Smooth muscle cell (in vitro differentiated cells): ENCODE results near the gene CDO1. TPM values are rescaled to one million over a fixed set of nuclear protein-coding genes. Genes with fewer than 3 reads are reported as not detected.
"Not testable (repeated sequence)": the region's sequence is repeated elsewhere in the genome, so short reads cannot be mapped to it uniquely, and the experiment has no call there.

Experiments
- DNase-seq: peaks from one replicate; lab custom pipeline; 2025; ENCODE audit not compliant: unreplicated experiment; lab: John Stamatoyannopoulos, UW
- H2AFZ ChIP-seq: fragments of 200-600 bp; sonication (generic); 2 replicates; pipeline ENCODE4 v1.6.0; 2016; ENCODE audit warnings: antibody characterized with exemption, low read depth, mild to moderate bottlenecking
- H3F3A ChIP-seq: fragments of 200-600 bp; sonication (generic); 2 replicates; pipeline ENCODE4 v1.6.0; 2017; ENCODE audit warnings: antibody characterized with exemption, low read depth
- H3K27ac ChIP-seq: fragments of 200-600 bp; sonication (generic); 2 replicates; pipeline ENCODE4 v1.5.1; 2016; ENCODE audit warnings: low read depth, mild to moderate bottlenecking
- H3K27me3 ChIP-seq: fragments of 200-600 bp; sonication (generic); 2 replicates; pipeline ENCODE4 v1.6.1; 2016; ENCODE audit warnings: low read depth, mild to moderate bottlenecking
- H3K36me3 ChIP-seq: fragments of 200-600 bp; sonication (generic); 2 replicates; pipeline ENCODE4 v1.5.1; 2016; ENCODE audit warnings: low read depth
- H3K4me1 ChIP-seq: fragments of 200-600 bp; sonication (generic); 2 replicates; pipeline ENCODE4 v1.5.1; 2016; ENCODE audit warnings: low read depth
- H3K4me2 ChIP-seq: fragments of 200-600 bp; sonication (generic); 2 replicates; pipeline ENCODE4 v1.6.0; 2016; ENCODE audit warnings: mild to moderate bottlenecking
- H3K4me3 ChIP-seq: fragments of 200-600 bp; sonication (generic); 2 replicates; pipeline ENCODE4 v1.5.1; 2016; ENCODE audit warnings: mild to moderate bottlenecking
- H3K79me2 ChIP-seq: fragments of 200-600 bp; sonication (generic); 2 replicates; pipeline ENCODE4 v1.6.0; 2016; ENCODE audit warnings: low read depth, mild to moderate bottlenecking
- H3K9ac ChIP-seq: fragments of 200-600 bp; sonication (generic); 2 replicates; pipeline ENCODE4 v1.6.0; 2016; ENCODE audit warnings: low read depth
- H3K9me3 ChIP-seq: fragments of 200-600 bp; sonication (generic); replicated peaks from 2 replicates; pipeline ENCODE4 v1.5.1; 2016; ENCODE audit warnings: low read depth
- H4K20me1 ChIP-seq: fragments of 200-600 bp; sonication (generic); 2 replicates; pipeline ENCODE4 v1.6.0; 2016; ENCODE audit warnings: low read depth
- CTCF ChIP-seq: fragments of 200-600 bp; sonication (generic); IDR thresholded peaks from 2 replicates; pipeline ENCODE4 v1.5.1; 2017; ENCODE audit warnings: borderline replicate concordance, mild to moderate bottlenecking, antibody characterized with exemption; ENCODE audit not compliant: insufficient read depth, poor library complexity, severe bottlenecking
- whole genome bisulfite sequencing: methylation state at CpG from one replicate; pipeline ENCODE4 v1.1.7; 2016; ENCODE audit warnings: low lambda C conversion rate; 5-methylcytosine and 5-hydroxymethylcytosine counted together
- polyA plus RNA-seq: library from polyadenylated mRNA; unstranded; fragments of >200 nt; fragmentation: Nextera tagmentation; extraction: Ambion mirVana; gene quantifications from 2 replicates; pipeline ENCODE4 v1.2.1, GENCODE V29; 2016
- total RNA-seq: library from RNA; depleted of rRNA; stranded (reverse); fragments of >200 nt; gene quantifications from 2 replicates; pipeline ENCODE4 v1.2.3, GENCODE V29; 2014

CDO1 gene
- total and polyA plus RNA-seq, 2 experiments from 2014 or later, result 26.3 to 48.4 TPM

GRCh38 chr5:115809946-115810345 is 6.5 kb downstream of the CDO1 start:
- WGBS, result 98% methylated on average over 2 of the region's 2 CpGs
- Histone ChIP-seq H3K79me2 (peaks cover 9% of the 10 kb centered on the region), H3K9ac (no peak overlapping the region), H3K9me3 (no peaks in the 10 kb centered on the region), H3K4me3 (no peak overlapping the region), H3K36me3 (no peaks in the 10 kb centered on the region), H3K27ac (no peak overlapping the region), H3K27me3 (peaks cover 7% of the 10 kb centered on the region), H4K20me1 (no peaks in the 10 kb centered on the region), H2AFZ (no peak overlapping the region), H3K4me1 (peaks cover 14% of the 10 kb centered on the region), H3K4me2 (no peak overlapping the region), H3F3A (peaks cover 16% of the 10 kb centered on the region)
- no peak for DNase-seq
- no peak for TF ChIP-seq CTCF

GRCh38 chr5:115808066-115808465 is 8.4 kb downstream of the CDO1 start:
- 80% methylated on average over 2 of the region's 2 CpGs for WGBS
- H3K27me3 ChIP-seq, H3K27ac ChIP-seq, H3K36me3 ChIP-seq, H3K9me3 ChIP-seq, DNase-seq, H3K9ac ChIP-seq, H3K4me2 ChIP-seq, H3K4me3 ChIP-seq, H4K20me1 ChIP-seq, H3K79me2 ChIP-seq, H2AFZ ChIP-seq, H3K4me1 ChIP-seq: not testable (repeated sequence)
- peaks cover 16% of the 10 kb centered on the region for H3F3A ChIP-seq

GRCh38 chr5:115807654-115808052 is 8.8 kb downstream of the CDO1 start:
- Histone ChIP-seq H3K9me3 (no peaks in the 10 kb centered on the region), H3K27me3 (no peaks in the 10 kb centered on the region), H3K4me3 (no peak overlapping the region), H3K79me2 (no peaks in the 10 kb centered on the region), H3K9ac (no peak overlapping the region), H4K20me1 (no peaks in the 10 kb centered on the region), H2AFZ (no peak overlapping the region), H3F3A (peaks cover 16% of the 10 kb centered on the region), H3K4me2 (peak overlapping the region; percentile 39), H3K36me3 (no peaks in the 10 kb centered on the region), H3K27ac (peak overlapping the region; percentile 68), H3K4me1 (no peaks in the 10 kb centered on the region)
- WGBS, result 39% methylated on average over 2 of the region's 2 CpGs
- no peak for TF ChIP-seq CTCF
- no peak for DNase-seq

- no peak for TF ChIP-seq CTCF
- no peak for DNase-seq
- no peaks in the 10 kb centered on the region for H3K36me3 ChIP-seq
- no peaks in the 10 kb centered on the region for H3K4me1 ChIP-seq
- no peak overlapping the region for H3K9ac ChIP-seq
- H3K79me2 ChIP-seq, result no peaks in the 10 kb centered on the region
- 36% methylated on average over 2 of the region's 2 CpGs for WGBS
- no peaks in the 10 kb centered on the region for H3K27me3 ChIP-seq
- H3K4me3 ChIP-seq, result no peak overlapping the region
- H3K27ac ChIP-seq, result peak overlapping the region; percentile 68
- H4K20me1 ChIP-seq, result no peaks in the 10 kb centered on the region
- H3K4me2 ChIP-seq, result peak overlapping the region; percentile 39
- H2AFZ ChIP-seq, result no peak overlapping the region
- no peaks in the 10 kb centered on the region for H3K9me3 ChIP-seq
- peaks cover 16% of the 10 kb centered on the region for H3F3A ChIP-seq
These were observed 9.3 kb downstream of the CDO1 start for GRCh38 chr5:115806986-115807653.
